ENCODE results near the gene CPNE5. TPM values are rescaled to one million over a fixed set of nuclear protein-coding genes. Genes with fewer than 3 reads are reported as not detected.
A peak's percentile ranks its signal among the peaks of the same experiment; 100 is the strongest.

CPNE5 gene
- total and polyA plus RNA-seq, 8 donors: 0.19 to 1.5 (median 0.58) TPM

- TF ChIP-seq, protein P1, sequence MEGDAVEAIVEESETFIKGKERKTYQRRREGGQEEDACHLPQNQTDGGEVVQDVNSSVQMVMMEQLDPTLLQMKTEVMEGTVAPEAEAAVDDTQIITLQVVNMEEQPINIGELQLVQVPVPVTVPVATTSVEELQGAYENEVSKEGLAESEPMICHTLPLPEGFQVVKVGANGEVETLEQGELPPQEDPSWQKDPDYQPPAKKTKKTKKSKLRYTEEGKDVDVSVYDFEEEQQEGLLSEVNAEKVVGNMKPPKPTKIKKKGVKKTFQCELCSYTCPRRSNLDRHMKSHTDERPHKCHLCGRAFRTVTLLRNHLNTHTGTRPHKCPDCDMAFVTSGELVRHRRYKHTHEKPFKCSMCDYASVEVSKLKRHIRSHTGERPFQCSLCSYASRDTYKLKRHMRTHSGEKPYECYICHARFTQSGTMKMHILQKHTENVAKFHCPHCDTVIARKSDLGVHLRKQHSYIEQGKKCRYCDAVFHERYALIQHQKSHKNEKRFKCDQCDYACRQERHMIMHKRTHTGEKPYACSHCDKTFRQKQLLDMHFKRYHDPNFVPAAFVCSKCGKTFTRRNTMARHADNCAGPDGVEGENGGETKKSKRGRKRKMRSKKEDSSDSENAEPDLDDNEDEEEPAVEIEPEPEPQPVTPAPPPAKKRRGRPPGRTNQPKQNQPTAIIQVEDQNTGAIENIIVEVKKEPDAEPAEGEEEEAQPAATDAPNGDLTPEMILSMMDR (IDR thresholded peaks at IDR 0.05): no peak
- H3K4me1 ChIP-seq: peaks cover 3 to 6% (median 5%) of the 10 kb centered on the region in 3 donors
- H3K36me3 ChIP-seq: no peaks in the 10 kb centered on the region
- no peaks in the 10 kb centered on the region for H3K27me3 ChIP-seq
- H3K9me3 ChIP-seq: no peaks in the 10 kb centered on the region
- 79 to 80% methylated on average over 19 of the region's 19 CpGs for WGBS, 2 donors
- ATAC-seq: no peak
- H3K4me3 ChIP-seq: no peak overlapping the region
- no peak for FAIRE-seq
- intact Hi-C loops (cut with DNase I): no loop called here
- no peak overlapping the region for H3K27ac ChIP-seq
- no peak for DNase-seq
Observed at GRCh38 chr6:36755435-36756348, 83.6 kb downstream of the CPNE5 start.

DNA sequence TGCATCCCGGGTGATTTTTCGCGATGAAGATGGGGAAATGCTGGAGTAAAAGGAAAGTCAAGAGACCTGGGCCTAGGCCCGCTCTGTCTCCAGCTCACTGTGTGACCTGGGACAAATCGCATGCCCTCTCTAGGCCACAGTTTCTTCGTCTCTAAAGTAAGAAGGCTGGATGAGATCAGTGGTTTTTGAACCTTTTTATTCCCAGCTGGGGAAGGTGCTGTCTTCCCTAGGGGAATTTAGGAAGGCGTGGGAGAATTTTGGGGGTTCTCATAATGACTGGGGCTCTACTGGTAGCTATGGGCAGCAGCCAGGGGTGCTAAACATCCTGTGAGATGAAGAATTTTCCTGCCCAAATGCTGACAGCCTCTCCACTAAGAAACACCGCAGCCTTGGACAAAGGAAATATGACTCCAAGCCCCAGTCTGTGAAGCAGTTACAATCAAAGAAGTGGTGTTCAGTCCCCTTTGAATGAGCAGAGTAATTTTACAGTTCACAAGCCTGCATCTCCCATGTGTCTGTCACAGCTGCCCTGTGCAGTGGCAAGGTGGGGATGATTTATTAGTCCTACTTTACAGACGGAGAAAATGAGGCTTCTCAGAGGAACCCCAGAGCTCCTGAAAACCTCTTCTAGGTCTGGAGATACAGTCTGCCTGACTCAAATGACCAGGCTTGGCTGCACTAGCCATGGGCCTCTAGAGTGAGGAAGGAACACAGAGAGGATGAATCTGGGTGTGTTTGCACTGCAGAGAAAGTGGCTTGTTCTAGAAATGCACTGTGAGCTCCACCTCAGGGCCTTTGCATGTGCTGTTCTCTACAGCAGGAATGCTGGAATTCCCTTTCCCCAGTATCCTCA, 84.4 kb downstream of the CPNE5 start:
- WGBS, 2 donors: 86 to 87% methylated on average over 9 of the region's 9 CpGs
- H3K36me3 ChIP-seq: no peaks in the 10 kb centered on the region
- no peak for DNase-seq
- peaks cover 3 to 6% (median 5%) of the 10 kb centered on the region in 3 donors for H3K4me1 ChIP-seq
- H3K4me3 ChIP-seq: no peak overlapping the region
- H3K9me3 ChIP-seq: no peaks in the 10 kb centered on the region
- no peak for FAIRE-seq
- ATAC-seq: no peak
- H3K27ac ChIP-seq: no peak overlapping the region
- TF ChIP-seq, protein P1 (IDR thresholded peaks at IDR 0.05): no peak
- no peaks in the 10 kb centered on the region for H3K27me3 ChIP-seq
- intact Hi-C loops (cut with DNase I): no loop called here

GRCh38 chr6:36753671-36754405, 85.4 kb downstream of the CPNE5 start:
- Histone ChIP-seq H3K4me1 (peaks cover under 1 to 2% (median 1%) of the 10 kb centered on the region in 3 donors), H3K36me3 (no peaks in the 10 kb centered on the region), H3K27ac (no peak overlapping the region), H3K4me3 (no peak overlapping the region), H3K9me3 (no peaks in the 10 kb centered on the region), H3K27me3 (no peaks in the 10 kb centered on the region)
- 87% methylated on average over 7 of the region's 7 CpGs for WGBS, 2 donors
- FAIRE-seq: no peak
- ATAC-seq: no peak
- TF ChIP-seq, protein P1 (IDR thresholded peaks at IDR 0.05): no peak
- DNase-seq: no peak
- intact Hi-C loops (cut with DNase I): no loop called here

- no peaks in the 10 kb centered on the region for H3K4me1 ChIP-seq
- no peak for FAIRE-seq
Observed at GRCh38 chr6:36752886-36753506, 86.2 kb downstream of the CPNE5 start.

More at GRCh38 chr6:36752886-36753506, 86.2 kb downstream of the CPNE5 start:
- no peak overlapping the region for H3K27ac ChIP-seq
- no peaks in the 10 kb centered on the region for H3K27me3 ChIP-seq
- intact Hi-C loops (cut with DNase I): no loop called here
- no peak for DNase-seq
- H3K9me3 ChIP-seq: no peaks in the 10 kb centered on the region
- H3K36me3 ChIP-seq: no peaks in the 10 kb centered on the region
- H3K4me3 ChIP-seq: no peak overlapping the region
- ATAC-seq: peak in 3 of 4 donors; percentile 18 to 46 (median 36)
- 83 to 84% methylated on average over 6 of the region's 6 CpGs for WGBS, 2 donors
- TF ChIP-seq, protein P1 (IDR thresholded peaks at IDR 0.05): no peak

Measured in pancreas (tissue), 10 donors.